Endothelial cell of umbilical vein (primary cell): ENCODE measurements around the gene CBFB. TPM values are rescaled to one million over a fixed set of nuclear protein-coding genes. Genes with fewer than 3 reads are reported as not detected.

Experiments used
- BruUV-seq: library from RNA; stranded (reverse); fragments of 400-500 nt; replicated peaks from 2 replicates; lab custom pipeline; 2021; lab: Mats Ljungman, UMichigan
- CTCF ChIA-PET: fragments of 300-600, 350-600 bp; sonication (Branson Sonifier 250); formaldehyde crosslinking; loops from one replicate; lab custom pipeline; 2021; ENCODE audit warnings: antibody characterized with exemption, inconsistent platforms; lab: Charles Lee
- POLR2A ChIA-PET: fragments of 300-600, 350-600 bp; sonication (Branson Sonifier 250); formaldehyde crosslinking; loops from one replicate; lab custom pipeline; 2021; ENCODE audit warnings: antibody characterized with exemption, inconsistent platforms; lab: Charles Lee
- DNase-seq: peaks from one replicate; pipeline ENCODE4 v3.0.0-alpha.2; 2011; ENCODE audit warnings: low read depth, low spot score
- FAIRE-seq: peaks from 2 replicates; lab custom pipeline; 2011; peaks lifted over from hg19 to GRCh38; lab: Jason Lieb, UNC
- H2AFZ ChIP-seq: 2 replicates; pipeline ENCODE4 v1.6.0; 2012; ENCODE audit warnings: low read depth, low read length, control low read depth, inconsistent platforms
- H3K27ac ChIP-seq: 2 replicates; pipeline ENCODE4 v1.5.1; 2011; ENCODE audit warnings: low read depth, mild to moderate bottlenecking, control low read depth, low read length, moderate library complexity; ENCODE audit not compliant: insufficient read depth
- H3K27me3 ChIP-seq, 2 experiments: 2 replicates each; pipeline versions ENCODE4 v1.6.0 to v1.6.1; 2011; ENCODE audit warnings: low read length in 2 of 2, mixed read lengths in 1 of 2; ENCODE audit not compliant: control insufficient read depth in 2 of 2, insufficient read depth in 2 of 2
- H3K36me3 ChIP-seq, 2 experiments: 2 replicates in 1 of 2; 3 replicates in 1 of 2; pipeline ENCODE4 v1.5.1; 2011; ENCODE audit warnings: low read length in 2 of 2, mild to moderate bottlenecking in 1 of 2, moderate library complexity in 1 of 2; ENCODE audit not compliant: control insufficient read depth in 2 of 2, insufficient read depth in 2 of 2; ENCODE audit errors: extremely low read depth in 1 of 2
- H3K4me1 ChIP-seq: 3 replicates; pipeline ENCODE4 v1.5.1; 2011; ENCODE audit warnings: mild to moderate bottlenecking, low read length; ENCODE audit not compliant: control insufficient read depth, insufficient read depth; ENCODE audit errors: extremely low read depth
- H3K4me2 ChIP-seq: 2 replicates; pipeline ENCODE4 v1.6.1; 2011; ENCODE audit warnings: low read length, control low read depth, mixed read lengths; ENCODE audit not compliant: insufficient read depth
- H3K4me3 ChIP-seq, 3 experiments: fragments of 200-600 bp in 1 of 3; sonication (generic), shearing (Covaris generic) in 1 of 3; replicated peaks in 1 of 3; 2 replicates each; pipeline ENCODE4 v1.5.1; 2011 to 2016; ENCODE audit warnings: control low read depth in 3 of 3, low read length in 3 of 3, mild to moderate bottlenecking in 2 of 3, inconsistent platforms in 1 of 3, low read depth in 1 of 3, moderate library complexity in 1 of 3; ENCODE audit not compliant: insufficient read depth in 1 of 3
- H3K79me2 ChIP-seq: 2 replicates; pipeline ENCODE4 v1.6.0; 2012; ENCODE audit warnings: low read length, inconsistent platforms; ENCODE audit not compliant: control insufficient read depth, insufficient read depth
- H3K9ac ChIP-seq: replicated peaks from 2 replicates; pipeline ENCODE3; 2011; ENCODE audit warnings: low read length, control low read depth; ENCODE audit not compliant: insufficient read depth; ENCODE audit errors: extremely low read depth
- H3K9me1 ChIP-seq: replicated peaks from 3 replicates; pipeline ENCODE4 v1.6.0; 2011; ENCODE audit warnings: mild to moderate bottlenecking, low read length; ENCODE audit not compliant: control insufficient read depth, insufficient read depth; ENCODE audit errors: extremely low read depth
- H3K9me3 ChIP-seq: replicated peaks from 2 replicates; pipeline ENCODE4 v1.5.1; 2012; ENCODE audit warnings: low read length, inconsistent platforms; ENCODE audit not compliant: control insufficient read depth, insufficient read depth
- H4K20me1 ChIP-seq: replicated peaks from 2 replicates; pipeline ENCODE3; 2011; ENCODE audit warnings: mild to moderate bottlenecking, low read length; ENCODE audit not compliant: control insufficient read depth, insufficient read depth; ENCODE audit errors: extremely low read depth
- EZH2 ChIP-seq: IDR thresholded peaks from 2 replicates; pipeline ENCODE4 v1.6.1; 2012; ENCODE audit warnings: borderline replicate concordance, low read depth, mild to moderate bottlenecking, moderate library complexity, low read length, inconsistent platforms; ENCODE audit not compliant: severe bottlenecking
- FOS ChIP-seq: IDR thresholded peaks from 2 replicates; pipeline ENCODE4 v1.6.1; 2011; ENCODE audit warnings: mild to moderate bottlenecking, low read length, moderate library complexity, borderline replicate concordance; ENCODE audit not compliant: insufficient read depth
- JUN ChIP-seq: IDR thresholded peaks from 2 replicates; pipeline ENCODE4 v1.6.1; 2011; ENCODE audit warnings: borderline replicate concordance, low read depth; ENCODE audit not compliant: insufficient read length, insufficient read depth
- POLR2AphosphoS5 ChIP-seq: IDR thresholded peaks from 2 replicates; pipeline ENCODE4 v1.6.1; 2012; ENCODE audit warnings: low read depth, mild to moderate bottlenecking, control low read depth, low read length, moderate library complexity; ENCODE audit not compliant: insufficient read depth
- dilution Hi-C: fragments of 300-500 bp; cut with MboI; formaldehyde crosslinking; loops from one replicate; pipeline ENCODE4 v1.15.0; 2019; ENCODE audit warnings: low sequenced_read_pairs; ENCODE audit not compliant: extremely low pct_ligation_motif_present
- intact Hi-C: fragments of 100-400 bp; cut with micrococcal nuclease; formaldehyde crosslinking; loops from one replicate; pipeline ENCODE4 v1.10.0; 2022
- polyA plus RNA-seq, 4 experiments: library from polyadenylated mRNA; depleted of rRNA in 3 of 4; stranded (reverse) in 3 of 4; unstranded in 1 of 4; fragments of >200 nt; gene quantifications; 2 replicates each; pipeline versions ENCODE4 v1.2.1 to v1.2.3, GENCODE V29; 2011 to 2012; ENCODE audit warnings: missing spikeins in 1 of 4
- total RNA-seq: library from RNA; stranded (reverse); gene quantifications from 2 replicates; pipeline ENCODE4 v1.2.3, GENCODE V29; 2021
- TF ChIP-seq, protein P1 (sequence below), 2 donors: IDR thresholded peaks; 1 replicate in 1 of 2; 2 replicates in 1 of 2; pipeline ENCODE4 v1.5.1; 2011; ENCODE audit warnings: low read length in 2 of 2, mild to moderate bottlenecking in 2 of 2, moderate library complexity in 2 of 2, control low read depth in 1 of 2, inconsistent platforms in 1 of 2, low read depth in 1 of 2; ENCODE audit not compliant: insufficient read depth in 1 of 2; ENCODE audit errors: extremely low read depth in 1 of 2
- TF ChIP-seq, protein P2 (sequence below): IDR thresholded peaks from 2 replicates; pipeline ENCODE4 v1.6.1; 2011; ENCODE audit not compliant: insufficient read depth, insufficient read length

Gene CBFB
- total and polyA plus RNA-seq, 2 donors (not counting 3 experiments of a cell fraction or from before 2014, with no cell fraction given): 27.8 to 103 TPM

DNA sequence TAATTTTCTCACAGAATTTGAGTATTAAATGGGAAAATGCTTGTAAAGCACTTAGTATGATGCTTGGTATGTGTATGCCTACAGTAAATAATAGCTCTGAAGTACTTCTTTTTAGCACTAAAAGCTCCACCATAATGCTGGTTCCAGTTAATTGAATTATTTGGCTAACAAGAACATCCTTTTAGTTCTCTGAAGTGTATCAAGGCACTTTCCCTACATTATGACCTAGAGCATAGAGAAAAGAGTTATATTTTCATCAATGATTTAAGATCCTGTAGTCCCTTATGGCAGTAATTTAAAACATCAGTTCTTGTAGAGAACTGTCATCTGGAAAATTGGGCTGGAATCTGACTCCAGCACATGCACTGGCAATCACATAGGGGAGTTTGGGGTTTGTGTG lies 58.9 kb downstream of the CBFB start:
- POLR2A ChIA-PET: no interaction called here
- Histone ChIP-seq H3K79me2 (peaks cover 50% of the 10 kb centered on the region), H3K27ac (no peak overlapping the region), H3K4me3 (no peak overlapping the region), H3K27me3 (no peaks in the 10 kb centered on the region), H2AFZ (no peak overlapping the region), H3K9ac (no peak overlapping the region), H3K36me3 (peaks cover 0 to 8% of the 10 kb centered on the region in 2 experiments), H3K9me1 (no peaks in the 10 kb centered on the region), H3K4me1 (no peaks in the 10 kb centered on the region), H3K4me2 (no peak overlapping the region), H3K9me3 (no peaks in the 10 kb centered on the region), H4K20me1 (no peaks in the 10 kb centered on the region)
- CTCF ChIA-PET: interaction anchor here (0.7 to 1.6 kb wide), 3 partner anchors 18 to 73 kb away, joined by 3 to 5 read pairs (median 4); no protein-coding TSS in a partner anchor
- BruUV-seq: no TSS peak
- intact Hi-C loops: no loop called here
- TF ChIP-seq, protein P1, sequence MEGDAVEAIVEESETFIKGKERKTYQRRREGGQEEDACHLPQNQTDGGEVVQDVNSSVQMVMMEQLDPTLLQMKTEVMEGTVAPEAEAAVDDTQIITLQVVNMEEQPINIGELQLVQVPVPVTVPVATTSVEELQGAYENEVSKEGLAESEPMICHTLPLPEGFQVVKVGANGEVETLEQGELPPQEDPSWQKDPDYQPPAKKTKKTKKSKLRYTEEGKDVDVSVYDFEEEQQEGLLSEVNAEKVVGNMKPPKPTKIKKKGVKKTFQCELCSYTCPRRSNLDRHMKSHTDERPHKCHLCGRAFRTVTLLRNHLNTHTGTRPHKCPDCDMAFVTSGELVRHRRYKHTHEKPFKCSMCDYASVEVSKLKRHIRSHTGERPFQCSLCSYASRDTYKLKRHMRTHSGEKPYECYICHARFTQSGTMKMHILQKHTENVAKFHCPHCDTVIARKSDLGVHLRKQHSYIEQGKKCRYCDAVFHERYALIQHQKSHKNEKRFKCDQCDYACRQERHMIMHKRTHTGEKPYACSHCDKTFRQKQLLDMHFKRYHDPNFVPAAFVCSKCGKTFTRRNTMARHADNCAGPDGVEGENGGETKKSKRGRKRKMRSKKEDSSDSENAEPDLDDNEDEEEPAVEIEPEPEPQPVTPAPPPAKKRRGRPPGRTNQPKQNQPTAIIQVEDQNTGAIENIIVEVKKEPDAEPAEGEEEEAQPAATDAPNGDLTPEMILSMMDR (IDR thresholded peaks at IDR 0.05; ENCODE audit: extremely low read depth in 1 of 2, insufficient read depth in 1 of 2, low read depth in 1 of 2, low read length in 2 of 2): no peak
- TF ChIP-seq JUN (no peak), POLR2AphosphoS5 (no peak), FOS (no peak), EZH2 (no peak)
- TF ChIP-seq, protein P2, sequence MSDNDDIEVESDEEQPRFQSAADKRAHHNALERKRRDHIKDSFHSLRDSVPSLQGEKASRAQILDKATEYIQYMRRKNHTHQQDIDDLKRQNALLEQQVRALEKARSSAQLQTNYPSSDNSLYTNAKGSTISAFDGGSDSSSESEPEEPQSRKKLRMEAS: no peak
- dilution Hi-C loops: no loop called here
- FAIRE-seq (no peak), DNase-seq (no peak)
